Embryonic facial prominence (tissue), 1 donor: ENCODE measurements around the gene SESTD1.
A peak's percentile ranks its signal among the peaks of the same experiment; 100 is the strongest.
"Not testable (repeated sequence)": the region's sequence is repeated elsewhere in the genome, so short reads cannot be mapped to it uniquely, and the experiment has no call there.

Experiments
- DNase-seq: peaks from one replicate; pipeline ENCODE4 v3.0.0-alpha.2; 2016; ENCODE audit errors: extremely low spot score

SESTD1 gene

DNA sequence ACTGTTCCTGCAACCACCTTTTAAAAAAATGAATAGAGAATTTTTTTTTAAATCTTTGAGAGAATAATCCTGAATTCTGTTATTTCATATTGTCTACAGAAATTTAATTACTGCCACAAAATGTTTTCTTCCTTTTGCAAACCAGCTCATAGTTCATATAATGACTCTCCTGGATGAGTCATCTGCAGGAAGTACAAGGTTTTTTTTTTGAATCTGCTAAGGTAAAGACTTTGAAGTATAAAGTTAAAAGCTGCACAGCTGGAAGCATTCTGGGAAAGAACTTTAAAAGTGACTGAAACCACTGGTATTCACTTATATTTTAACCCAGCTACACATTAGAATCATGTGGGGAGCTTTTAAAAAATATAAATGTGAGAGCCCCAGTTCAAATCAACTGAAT is 25.4 kb downstream of the SESTD1 start:
- no peak for DNase-seq

DNA sequence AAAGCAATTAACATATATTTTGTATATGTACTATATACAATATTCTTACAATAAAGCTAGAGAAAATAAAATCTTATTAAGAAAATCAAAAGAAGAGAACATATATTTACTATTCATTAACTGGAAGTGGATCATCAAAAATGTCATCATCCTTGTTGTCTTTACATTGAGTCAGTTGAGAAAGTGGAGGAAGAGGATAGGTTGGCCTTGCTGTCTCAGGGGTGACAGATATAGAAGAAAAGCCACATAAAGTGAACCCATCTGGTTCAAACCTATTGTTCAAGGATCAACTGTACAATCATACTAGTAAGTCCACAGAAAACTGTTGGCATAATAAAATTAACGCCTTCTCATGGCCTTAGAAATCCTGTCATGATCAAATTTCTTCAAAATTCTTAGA is 26.6 kb downstream of the SESTD1 start:
- DNase-seq: no peak

DNA sequence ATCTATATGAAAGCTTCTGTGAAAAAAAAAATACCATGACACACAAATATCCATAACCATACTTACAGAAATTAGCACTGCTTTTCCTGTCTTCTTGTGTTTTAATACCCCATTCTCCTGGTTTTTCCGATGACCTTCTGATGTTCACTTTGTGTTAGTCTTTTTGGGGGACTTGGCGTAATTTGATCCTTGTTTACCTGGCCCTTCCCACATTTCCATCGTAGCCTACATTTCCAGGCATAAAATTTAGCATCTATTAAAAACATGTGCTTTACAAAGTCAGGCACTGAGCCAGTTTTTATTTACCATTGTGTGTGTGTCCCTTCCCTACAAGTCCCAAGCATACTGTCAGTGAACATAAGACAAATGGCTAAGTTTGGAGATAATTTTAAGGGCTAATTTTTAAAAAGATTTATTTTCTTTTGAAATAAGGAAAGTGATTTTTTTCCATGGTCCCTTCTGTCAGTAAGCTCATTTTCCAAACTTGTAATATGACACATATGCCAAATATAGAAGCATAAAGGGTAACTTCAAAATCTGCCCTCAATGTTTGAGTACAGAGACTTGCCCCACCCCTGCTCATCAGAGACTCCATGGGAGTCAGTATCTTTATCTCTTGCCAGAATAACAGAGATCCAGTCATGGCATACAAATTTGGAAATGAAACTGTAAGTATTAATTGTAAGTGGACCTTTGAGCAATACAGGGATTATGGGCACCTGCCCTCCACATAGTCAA is 27.3 kb downstream of the SESTD1 start:
- DNase-seq: peak; percentile 32

DNA sequence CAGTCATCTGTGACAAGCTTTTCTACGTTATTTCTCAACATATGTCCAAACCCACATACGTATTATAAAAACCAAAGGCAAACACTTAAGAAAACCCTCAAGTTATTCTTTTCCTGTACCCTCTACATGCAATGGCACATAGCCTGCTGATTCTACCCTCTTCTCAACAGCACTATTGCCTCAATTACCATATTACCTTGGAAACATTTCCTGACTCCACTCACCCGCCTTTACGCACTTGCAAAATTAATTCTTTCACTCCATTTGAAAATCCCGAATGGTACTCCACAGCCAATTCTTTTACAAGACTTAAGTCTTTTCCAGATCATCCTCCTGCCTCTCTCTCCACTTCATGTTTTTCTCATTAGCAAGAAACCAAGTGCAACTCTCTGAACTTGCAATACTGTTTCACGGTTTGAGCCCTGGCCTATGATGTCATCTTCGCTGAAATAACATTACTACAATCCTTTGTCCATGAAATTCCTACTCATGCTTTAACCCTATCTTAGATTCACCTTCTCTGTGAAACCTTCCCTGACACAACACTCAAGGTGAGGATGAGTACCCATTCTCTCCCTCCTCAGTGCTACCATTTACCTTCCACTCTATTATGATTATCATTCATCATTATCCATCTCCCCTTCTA is 29.0 kb downstream of the SESTD1 start:
- DNase-seq: peak; percentile 9

DNA sequence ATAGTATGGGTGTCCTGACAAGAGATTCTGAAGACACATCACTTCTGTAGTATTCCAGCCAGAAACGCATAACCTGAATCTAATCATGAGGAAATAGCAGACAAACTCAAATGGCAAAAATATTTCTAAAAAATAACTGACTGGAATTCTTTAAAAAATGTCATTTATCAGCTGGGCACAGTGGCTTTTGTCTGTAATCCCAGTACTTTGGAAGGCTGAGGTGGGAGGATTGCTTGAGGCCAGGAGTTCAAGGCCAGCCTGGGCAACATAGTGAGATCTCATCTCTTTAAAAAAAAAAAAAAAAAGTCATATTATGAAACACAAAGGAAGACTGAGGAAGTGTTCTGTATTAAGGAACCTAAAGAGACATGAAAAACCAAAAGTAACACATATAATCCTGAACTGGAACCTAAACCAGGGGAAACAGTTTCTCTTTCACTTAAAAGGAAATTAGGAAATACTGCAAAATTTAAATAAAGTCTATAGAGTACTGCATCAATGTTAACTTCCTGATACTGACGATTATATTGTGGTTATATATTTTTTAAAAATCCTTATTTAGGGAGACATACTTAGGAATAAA is 29.9 kb downstream of the SESTD1 start:
- peak; percentile 4 for DNase-seq

DNA sequence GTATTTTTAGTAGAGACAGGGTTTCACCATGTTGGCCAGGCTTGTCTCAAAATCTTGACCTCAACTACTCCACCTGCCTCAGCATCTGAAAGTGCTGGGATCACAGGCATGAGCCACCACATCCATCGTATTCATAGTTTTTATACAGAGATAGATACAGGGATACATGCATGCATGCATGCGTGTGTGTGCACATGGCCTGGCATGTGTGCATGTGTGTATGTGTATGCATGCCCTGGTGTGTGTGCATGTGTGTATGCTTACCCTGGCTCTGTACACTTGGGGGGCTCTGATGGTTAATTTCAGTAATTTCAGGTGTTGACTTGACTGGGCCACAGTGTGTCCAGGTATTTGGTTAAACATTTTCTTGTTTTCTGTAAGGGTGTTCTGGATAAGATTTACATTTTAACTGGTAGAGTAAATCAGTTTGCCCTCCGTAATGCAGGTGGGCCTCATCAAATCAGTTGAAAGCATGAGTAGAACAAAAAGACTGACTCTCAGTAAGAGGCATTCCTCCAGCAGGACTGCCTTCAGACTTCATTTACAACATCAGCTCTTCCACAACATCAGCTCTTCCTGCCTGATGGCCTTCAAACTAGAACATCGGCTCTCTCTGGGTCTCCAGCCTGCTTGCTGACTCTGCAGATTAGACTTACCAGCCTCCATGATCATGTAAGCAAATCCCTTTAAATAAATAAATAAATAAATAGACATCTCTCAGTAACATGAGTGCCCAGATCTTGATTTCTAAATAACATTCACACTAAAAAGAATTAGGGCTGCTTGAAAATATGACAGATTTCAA is 30.8 kb downstream of the SESTD1 start:
- DNase-seq: no peak

DNA sequence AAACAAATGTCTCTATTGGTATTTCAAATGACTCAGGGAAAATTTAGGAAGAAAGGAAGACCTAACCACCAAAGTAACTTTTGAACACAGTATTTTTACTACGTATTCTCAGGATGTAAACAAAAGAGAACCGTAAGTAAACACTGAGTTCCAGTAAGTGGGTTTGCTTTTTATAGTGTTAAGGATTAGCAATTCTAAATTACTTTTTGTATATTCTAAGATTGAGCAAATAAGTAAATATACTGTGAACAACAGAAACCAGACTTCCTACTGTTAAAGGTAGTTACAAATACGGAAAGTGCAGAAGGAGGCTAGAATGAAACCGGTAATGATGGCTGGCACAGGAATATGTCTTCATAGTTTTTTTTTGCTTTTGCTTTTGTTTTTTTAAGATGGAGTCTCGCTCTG is 31.5 kb downstream of the SESTD1 start:
- peak; percentile 4 for DNase-seq

DNA sequence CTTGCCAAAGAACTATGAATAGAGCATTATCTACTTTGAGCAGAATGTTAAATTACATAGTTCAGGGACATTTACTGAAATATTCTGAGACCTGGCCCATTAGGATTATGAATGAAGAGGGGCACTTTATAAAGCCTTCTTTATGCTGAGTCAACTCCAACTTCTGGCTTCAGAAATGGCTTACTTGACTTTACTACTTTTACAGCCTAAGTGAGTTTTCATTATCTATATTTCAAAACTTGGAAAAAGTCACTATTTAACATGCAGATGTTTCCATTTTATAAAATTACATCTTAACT is 37.7 kb downstream of the SESTD1 start:
- no peak for DNase-seq

DNA sequence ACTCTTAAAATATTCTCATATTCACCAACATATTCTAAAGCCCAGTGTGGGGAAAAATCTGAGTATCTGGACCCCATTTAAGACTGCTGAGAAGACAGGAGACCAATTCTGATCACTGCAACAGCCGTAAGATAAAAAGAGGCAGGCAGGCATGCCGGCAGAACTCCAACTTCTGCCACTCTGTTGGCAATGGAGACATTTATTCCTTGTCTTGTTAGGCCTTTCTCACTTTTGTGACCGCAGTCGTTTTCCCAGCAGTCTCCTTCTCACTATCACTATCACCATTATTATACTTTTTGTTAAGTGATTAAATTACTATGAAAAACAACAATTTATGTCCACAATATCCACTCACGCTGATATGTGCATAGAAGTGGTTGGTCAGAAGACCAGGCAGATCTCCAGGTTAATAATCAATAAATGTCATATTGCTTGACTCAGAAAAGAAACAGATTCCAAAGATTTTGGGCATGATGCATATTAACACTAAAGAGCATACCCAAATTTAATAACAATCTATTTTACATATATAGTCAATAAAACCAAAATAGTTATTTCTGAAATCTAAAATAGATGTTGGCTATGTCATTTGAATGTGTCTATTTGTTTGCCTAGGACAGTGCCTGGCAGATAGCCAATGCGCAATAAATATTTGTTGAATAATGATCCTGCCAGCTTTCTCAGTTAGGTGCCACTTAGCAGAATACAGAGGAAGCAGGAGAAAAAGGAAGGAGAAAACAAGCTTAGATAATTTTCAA is 38.2 kb downstream of the SESTD1 start:
- no peak for DNase-seq

DNA sequence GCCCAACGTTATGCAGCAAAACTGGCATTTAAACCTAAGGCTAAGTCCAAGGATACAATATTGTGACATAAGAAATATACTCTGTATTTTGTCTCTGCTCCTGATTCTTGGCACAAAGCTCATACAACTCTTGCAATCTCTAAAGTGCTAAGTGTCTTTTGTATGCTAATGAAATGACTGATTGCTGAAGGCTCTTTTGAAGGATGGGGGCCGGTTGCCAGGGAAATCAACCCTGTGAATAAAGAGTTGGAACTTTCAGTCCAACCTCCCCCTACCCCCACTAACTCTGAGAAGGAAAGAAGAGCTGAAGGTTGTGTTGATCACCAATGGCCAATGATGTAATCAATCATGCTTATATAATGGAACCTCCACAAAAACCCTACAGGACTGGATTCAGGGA is 40.3 kb downstream of the SESTD1 start:
- DNase-seq: no peak

DNA sequence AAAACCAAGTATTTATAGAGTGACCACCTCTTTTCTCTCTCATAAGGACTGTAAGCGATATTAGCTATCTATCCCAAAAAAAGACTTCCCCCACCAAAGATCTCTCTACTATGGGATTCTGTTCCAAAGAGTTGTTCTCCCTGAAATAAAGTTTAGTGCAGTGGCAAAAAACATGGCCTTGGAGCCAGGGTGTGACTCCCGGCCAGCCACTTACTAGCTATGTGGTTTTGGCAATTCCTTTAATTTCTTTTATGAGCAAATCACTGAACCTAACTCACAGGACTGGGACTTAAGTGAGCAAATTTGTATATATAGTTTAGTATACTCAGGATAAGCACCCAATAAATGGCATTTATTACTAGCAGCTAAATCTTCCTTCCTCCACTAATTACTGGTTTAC is 42.6 kb downstream of the SESTD1 start:
- no peak for DNase-seq

DNA sequence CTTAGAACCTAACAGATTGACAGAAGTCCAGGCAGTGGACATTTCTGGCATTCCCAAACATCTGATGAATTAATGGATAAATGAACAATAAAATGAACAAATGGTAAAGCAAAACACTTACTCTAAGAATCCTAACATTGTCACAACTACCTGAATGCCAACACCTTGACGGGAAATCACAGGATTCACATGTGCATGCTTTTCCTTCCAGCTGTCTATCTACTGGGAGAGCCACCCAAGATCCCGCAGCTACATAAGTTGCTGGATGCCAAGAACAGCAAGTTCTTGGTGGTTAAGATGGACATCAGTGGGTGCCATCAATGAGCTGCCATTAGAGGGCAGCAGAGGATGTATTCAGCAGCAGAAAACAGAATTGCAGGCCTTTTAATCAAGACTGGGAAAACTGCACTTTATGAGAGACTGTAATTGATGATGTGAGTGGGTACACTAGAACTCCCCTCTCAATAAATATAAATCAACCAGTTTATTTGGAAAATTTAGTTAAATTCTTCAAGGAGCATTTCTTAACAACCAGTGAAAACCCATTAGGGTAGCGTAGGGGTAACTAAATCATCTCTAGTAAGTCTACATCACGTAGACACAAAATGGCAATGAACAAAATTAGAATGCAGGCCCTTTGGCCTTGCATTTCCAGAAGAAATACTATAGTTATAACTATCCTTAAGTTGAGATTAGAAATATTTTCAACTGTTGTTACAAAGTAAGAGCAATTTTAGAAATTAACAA is 45.6 kb downstream of the SESTD1 start:
- no peak for DNase-seq

DNA sequence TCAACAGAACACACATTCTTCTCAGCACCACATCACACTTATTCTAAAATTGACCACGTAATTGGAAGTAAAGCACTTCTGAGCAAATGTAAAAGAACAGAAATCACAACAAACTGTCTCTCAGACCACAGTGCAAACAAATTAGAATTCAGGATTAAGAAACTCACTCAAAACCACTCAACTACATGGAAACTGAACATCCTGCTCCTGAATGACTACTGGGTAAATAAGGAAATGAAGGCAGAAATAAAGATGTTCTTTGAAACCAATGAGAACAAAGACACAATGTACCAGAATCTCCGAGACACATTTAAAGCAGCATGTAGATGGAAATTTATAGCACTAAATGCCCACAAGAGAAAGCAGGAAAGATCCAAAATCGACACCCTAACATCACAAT is 50.0 kb downstream of the SESTD1 start:
- DNase-seq: not testable (repeated sequence)

DNA sequence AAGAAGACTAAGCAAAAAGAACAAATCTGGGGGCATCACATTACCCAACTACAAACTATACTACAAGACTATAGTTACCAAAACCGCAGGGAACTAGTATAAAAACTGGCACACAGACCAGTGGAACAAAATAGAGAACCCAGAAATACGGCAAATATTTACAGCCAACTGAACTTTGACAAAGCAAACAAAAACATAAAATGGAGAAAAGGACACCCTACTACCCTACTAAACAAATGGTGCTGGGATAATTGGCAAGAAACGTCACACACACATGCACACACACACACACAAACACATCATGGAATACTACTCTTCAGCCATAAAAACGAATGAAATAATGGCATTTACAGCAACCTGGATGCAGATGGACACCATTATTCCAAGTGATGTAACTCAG is 53.3 kb downstream of the SESTD1 start:
- DNase-seq: no peak

DNA sequence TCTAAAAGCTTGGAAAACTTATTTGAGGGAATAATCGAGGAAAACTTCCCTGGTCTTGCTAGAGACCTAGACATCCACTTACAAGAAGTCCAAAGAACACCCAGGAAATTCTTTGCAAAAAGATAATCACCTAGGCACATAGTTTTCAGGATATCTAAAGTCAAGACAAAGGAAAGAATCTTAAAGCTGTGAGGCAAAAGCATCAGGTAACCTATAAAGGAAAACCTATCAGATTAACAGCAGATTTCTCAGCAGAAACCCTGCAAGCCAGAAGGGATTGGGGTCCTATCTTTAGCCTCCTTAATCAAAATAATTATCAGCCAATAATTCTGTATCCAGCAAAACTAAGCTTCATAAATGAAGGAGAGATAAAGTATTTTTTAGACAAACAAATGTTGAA is 56.4 kb downstream of the SESTD1 start:
- DNase-seq: not testable (repeated sequence)

DNA sequence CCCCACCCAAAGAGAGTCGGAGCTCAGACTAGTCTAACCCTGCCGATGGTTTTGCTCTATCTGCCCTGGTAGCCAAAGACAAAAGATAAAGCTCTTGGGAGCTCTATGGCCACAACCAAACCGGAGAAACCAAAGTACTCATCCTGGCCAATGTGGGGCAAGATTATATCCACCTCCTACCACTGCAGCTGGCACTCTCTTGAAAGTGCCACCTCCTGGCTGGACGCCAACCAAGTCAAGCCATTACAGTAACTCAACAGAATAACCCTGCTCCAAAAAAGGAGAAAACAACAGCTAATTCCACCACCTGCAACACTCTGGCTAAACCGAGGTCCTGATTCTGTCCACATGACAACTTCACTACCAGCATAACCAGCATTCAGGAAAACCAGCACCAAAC is 57.6 kb downstream of the SESTD1 start:
- DNase-seq: no peak

DNA sequence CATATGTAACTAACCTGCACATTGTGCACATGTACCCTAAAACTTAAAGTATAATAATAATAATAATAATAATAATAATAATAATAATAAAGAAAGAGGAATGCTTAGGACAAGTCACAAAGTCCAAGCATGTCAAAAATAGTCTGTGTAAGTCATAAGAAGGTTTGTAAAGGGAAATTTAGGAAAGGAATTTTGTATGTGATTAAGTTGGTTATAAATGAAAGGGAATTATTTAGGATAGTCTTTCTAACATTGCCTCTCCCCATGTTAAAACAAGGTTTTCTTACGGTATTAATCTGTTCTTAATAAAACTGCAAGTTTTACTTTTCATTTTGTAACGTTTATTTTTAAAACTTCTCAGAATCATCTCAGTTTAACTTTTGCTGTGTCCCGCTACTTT is 62.8 kb downstream of the SESTD1 start:
- no peak for DNase-seq

DNA sequence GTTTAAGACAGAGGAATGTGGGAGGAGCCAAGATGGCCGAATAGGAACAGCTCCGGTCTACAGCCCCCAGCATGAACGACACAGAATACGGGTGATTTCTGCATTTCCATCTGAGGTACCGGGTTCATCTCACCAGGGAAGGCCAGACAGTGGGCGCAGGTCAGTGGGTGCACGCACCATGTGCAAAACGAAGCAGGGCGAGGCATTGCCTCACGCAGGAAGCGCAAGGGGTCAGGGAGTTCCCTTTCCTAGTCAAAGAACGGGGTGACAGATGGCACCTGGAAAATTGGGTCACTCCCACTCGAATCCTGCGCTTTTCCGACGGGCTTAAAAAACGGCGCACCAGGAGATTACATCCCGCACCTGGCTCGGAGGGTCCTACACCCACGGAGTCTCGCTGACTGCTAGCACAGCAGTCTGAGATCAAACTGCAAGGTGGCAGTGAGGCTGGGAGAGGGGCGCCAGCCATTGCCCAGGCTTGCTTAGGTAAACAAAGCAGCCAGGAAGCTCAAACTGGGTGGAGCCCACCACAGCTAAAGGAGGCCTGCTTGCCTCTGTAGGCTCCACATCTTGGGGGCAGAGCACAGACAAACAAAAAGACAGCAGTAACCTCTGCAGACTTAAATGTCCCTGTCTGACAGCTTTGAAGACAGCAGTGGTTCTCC is 68.6 kb downstream of the SESTD1 start:
- not testable (repeated sequence) for DNase-seq

DNA sequence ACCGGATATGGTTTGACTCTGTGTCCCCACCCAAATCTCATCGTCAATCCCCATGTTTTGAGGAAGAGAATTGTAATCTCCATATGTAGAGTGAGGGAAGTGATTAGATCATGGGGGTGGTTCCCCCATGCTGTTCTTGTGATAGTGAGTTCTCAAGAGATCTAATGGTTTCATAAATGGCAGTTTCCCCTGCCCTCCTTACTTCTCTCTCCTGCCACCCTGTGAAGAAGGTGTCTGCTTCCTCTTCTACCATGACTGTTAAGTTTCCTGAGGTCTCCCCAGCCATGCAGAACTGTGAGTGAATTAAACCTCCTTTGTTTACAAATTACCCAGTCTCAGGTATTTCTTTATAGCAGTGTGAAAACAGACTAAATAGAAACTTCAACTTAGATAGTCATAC is 69.5 kb downstream of the SESTD1 start:
- no peak for DNase-seq

DNA sequence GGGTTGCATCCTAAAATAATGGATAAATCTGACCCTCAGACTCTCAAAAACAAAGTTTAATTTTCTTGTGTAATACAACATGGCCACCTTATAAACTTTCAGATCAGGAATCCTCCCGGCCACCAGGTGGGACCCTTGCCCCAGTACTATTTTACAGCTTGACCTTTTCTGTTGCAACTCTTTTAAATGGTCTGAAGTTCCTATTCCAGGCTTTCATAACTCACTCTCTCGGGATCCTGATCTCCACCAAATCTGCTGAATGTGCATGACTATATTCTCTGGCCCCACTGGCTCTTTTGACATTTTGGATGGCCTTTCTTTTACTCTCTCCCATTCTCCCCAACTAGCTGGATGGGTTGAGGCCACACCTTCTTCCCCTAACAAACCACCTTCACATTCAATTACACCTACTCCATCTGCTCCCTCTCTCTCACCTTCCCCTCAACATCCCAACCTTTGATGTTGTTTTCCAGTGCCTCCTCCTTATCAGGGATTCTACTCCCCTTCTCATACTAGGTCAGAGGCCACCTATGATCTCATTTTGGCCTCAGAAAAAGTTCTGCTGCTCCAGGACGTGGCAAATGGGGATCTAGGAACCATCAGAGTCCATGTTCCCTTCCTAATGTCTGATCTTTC is 70.8 kb downstream of the SESTD1 start:
- DNase-seq: no peak
